Activated T-helper 17 cell treated with anti-CD3 and anti-CD28 coated beads, Interleukin-2, amount 50 U/mL, for 72 hours (primary cell): ENCODE measurements around the gene PARP8. TPM values are rescaled to one million over a fixed set of nuclear protein-coding genes. Genes with fewer than 3 reads are reported as not detected.
"Not testable (repeated sequence)": the region's sequence is repeated elsewhere in the genome, so short reads cannot be mapped to it uniquely, and the experiment has no call there.

Experiments
- ATAC-seq: fragments of 150-1000 bp; cut with Tn5 transposase; replicated peaks from 2 replicates; pipeline ENCODE4 v1.10.0; 2021; ENCODE audit warnings: mild to moderate bottlenecking, moderate library complexity
- H3K27ac Mint-ChIP-seq: one replicate; pipeline ENCODE4 v1.8.0; 2022; ENCODE audit warnings: mixed read lengths
- H3K27me3 Mint-ChIP-seq: one replicate; pipeline ENCODE4 v1.8.0; 2022; ENCODE audit warnings: mixed read lengths
- H3K36me3 Mint-ChIP-seq: one replicate; pipeline ENCODE4 v1.8.0; 2022; ENCODE audit warnings: low read depth, mild to moderate bottlenecking, mixed read lengths
- H3K4me1 Mint-ChIP-seq: one replicate; pipeline ENCODE4 v1.8.0; 2022; ENCODE audit warnings: mixed read lengths
- H3K4me3 Mint-ChIP-seq: one replicate; pipeline ENCODE4 v1.8.0; 2022; ENCODE audit warnings: mild to moderate bottlenecking, mixed read lengths
- H3K9me3 Mint-ChIP-seq: one replicate; pipeline ENCODE4 v1.8.0; 2022; ENCODE audit warnings: mixed read lengths
- total RNA-seq, 2 donors: library from RNA; stranded (reverse); gene quantifications; one replicate each; pipeline ENCODE4 v1.2.3, GENCODE V29; 2022

The PARP8 gene
- total RNA-seq, 2 donors from 2014 or later, result 32.4 to 57.2 TPM

GRCh38 chr5:50759526-50760270 lies 93.3 kb downstream of the PARP8 start:
- no peak for ATAC-seq
- peaks cover 13% of the 10 kb centered on the region for H3K4me1 Mint-ChIP-seq
- no peaks in the 10 kb centered on the region for H3K9me3 Mint-ChIP-seq
- H3K27ac Mint-ChIP-seq, result no peak overlapping the region
- peaks cover 76% of the 10 kb centered on the region for H3K36me3 Mint-ChIP-seq
- H3K4me3 Mint-ChIP-seq, result no peak overlapping the region
- H3K27me3 Mint-ChIP-seq, result no peaks in the 10 kb centered on the region

GRCh38 chr5:50763351-50763750 lies 96.9 kb downstream of the PARP8 start:
- Mint-ChIP-seq H3K4me3 (no peak overlapping the region), H3K27me3 (no peaks in the 10 kb centered on the region), H3K4me1 (peaks cover 19% of the 10 kb centered on the region), H3K27ac (no peak overlapping the region), H3K36me3 (peaks cover 85% of the 10 kb centered on the region), H3K9me3 (no peaks in the 10 kb centered on the region)
- no peak for ATAC-seq

GRCh38 chr5:50763846-50764245 lies 97.4 kb downstream of the PARP8 start:
- Mint-ChIP-seq H3K27me3 (no peaks in the 10 kb centered on the region), H3K27ac (no peak overlapping the region), H3K9me3 (no peaks in the 10 kb centered on the region), H3K36me3 (peaks cover 90% of the 10 kb centered on the region), H3K4me3 (no peak overlapping the region), H3K4me1 (peaks cover 19% of the 10 kb centered on the region)
- ATAC-seq, result no peak

- peak; percentile 53 for ATAC-seq
- H3K27me3 Mint-ChIP-seq, result no peaks in the 10 kb centered on the region
- peaks cover 88% of the 10 kb centered on the region for H3K36me3 Mint-ChIP-seq
- H3K4me3 Mint-ChIP-seq, result no peak overlapping the region
- peaks cover 22% of the 10 kb centered on the region for H3K4me1 Mint-ChIP-seq
- H3K27ac Mint-ChIP-seq, result no peak overlapping the region
- H3K9me3 Mint-ChIP-seq, result no peaks in the 10 kb centered on the region
These were observed 99.6 kb downstream of the PARP8 start for GRCh38 chr5:50766042-50766441.

- Mint-ChIP-seq H3K4me3 (peak overlapping the region; percentile 28), H3K9me3 (no peaks in the 10 kb centered on the region), H3K4me1 (peaks cover 22% of the 10 kb centered on the region), H3K27me3 (no peaks in the 10 kb centered on the region), H3K27ac (peak overlapping the region; percentile 51), H3K36me3 (peaks cover 84% of the 10 kb centered on the region)
- peak; percentile 82 for ATAC-seq
These were observed 100.0 kb downstream of the PARP8 start for GRCh38 chr5:50766462-50766861.

- Mint-ChIP-seq H3K36me3 (peaks cover 84% of the 10 kb centered on the region), H3K27ac (peak overlapping the region; percentile 51), H3K4me1 (peaks cover 22% of the 10 kb centered on the region), H3K27me3 (no peaks in the 10 kb centered on the region), H3K9me3 (no peaks in the 10 kb centered on the region), H3K4me3 (peak overlapping the region; percentile 28)
- peak; percentile 41 for ATAC-seq
These were observed 100.5 kb downstream of the PARP8 start for GRCh38 chr5:50766967-50767366.

- Mint-ChIP-seq H3K9me3 (no peaks in the 10 kb centered on the region), H3K36me3 (peaks cover 80% of the 10 kb centered on the region), H3K4me3 (peak overlapping the region; percentile 28), H3K27ac (peak overlapping the region; percentile 51), H3K27me3 (no peaks in the 10 kb centered on the region), H3K4me1 (peaks cover 22% of the 10 kb centered on the region)
- peak; percentile 31 for ATAC-seq
These were observed 101.2 kb downstream of the PARP8 start for GRCh38 chr5:50767588-50767987.

GRCh38 chr5:50768634-50769033 lies 102.2 kb downstream of the PARP8 start:
- Mint-ChIP-seq H3K4me3 (no peak overlapping the region), H3K27me3 (no peaks in the 10 kb centered on the region), H3K9me3 (peaks cover 7% of the 10 kb centered on the region), H3K36me3 (peaks cover 79% of the 10 kb centered on the region), H3K4me1 (peaks cover 27% of the 10 kb centered on the region), H3K27ac (no peak overlapping the region)
- ATAC-seq, result no peak

GRCh38 chr5:50770441-50770840 lies 104.0 kb downstream of the PARP8 start:
- no peak overlapping the region for H3K27ac Mint-ChIP-seq
- no peaks in the 10 kb centered on the region for H3K27me3 Mint-ChIP-seq
- H3K36me3 Mint-ChIP-seq, result peaks cover 78% of the 10 kb centered on the region
- H3K9me3 Mint-ChIP-seq, result peaks cover 7% of the 10 kb centered on the region
- no peak overlapping the region for H3K4me3 Mint-ChIP-seq
- H3K4me1 Mint-ChIP-seq, result peaks cover 26% of the 10 kb centered on the region
- ATAC-seq, result no peak

GRCh38 chr5:50774446-50775175 lies 108.2 kb downstream of the PARP8 start:
- not testable (repeated sequence) for H3K9me3 Mint-ChIP-seq, ATAC-seq, H3K27me3 Mint-ChIP-seq, H3K4me3 Mint-ChIP-seq, H3K27ac Mint-ChIP-seq
- Mint-ChIP-seq H3K36me3 (peaks cover 81% of the 10 kb centered on the region), H3K4me1 (peaks cover 11% of the 10 kb centered on the region)

GRCh38 chr5:50786073-50786472 lies 119.6 kb downstream of the PARP8 start:
- Mint-ChIP-seq H3K9me3 (no peaks in the 10 kb centered on the region), H3K4me1 (peaks cover 22% of the 10 kb centered on the region), H3K36me3 (peaks cover 84% of the 10 kb centered on the region), H3K27me3 (no peaks in the 10 kb centered on the region), H3K4me3 (no peak overlapping the region), H3K27ac (peak overlapping the region; percentile 14)
- peak; percentile 66 for ATAC-seq

- H3K27me3 Mint-ChIP-seq, result no peaks in the 10 kb centered on the region
- no peaks in the 10 kb centered on the region for H3K9me3 Mint-ChIP-seq
- no peak overlapping the region for H3K4me3 Mint-ChIP-seq
- no peak overlapping the region for H3K27ac Mint-ChIP-seq
- peaks cover 8% of the 10 kb centered on the region for H3K4me1 Mint-ChIP-seq
- H3K36me3 Mint-ChIP-seq, result peaks cover 89% of the 10 kb centered on the region
- no peak for ATAC-seq
These were observed 125.4 kb downstream of the PARP8 start for GRCh38 chr5:50791813-50792212.

GRCh38 chr5:50792843-50793242 lies 126.4 kb downstream of the PARP8 start:
- H3K36me3 Mint-ChIP-seq, result peaks cover 90% of the 10 kb centered on the region
- no peak overlapping the region for H3K27ac Mint-ChIP-seq

GRCh38 chr5:50794812-50795211 lies 128.4 kb downstream of the PARP8 start:
- no peak overlapping the region for H3K4me3 Mint-ChIP-seq
- H3K4me1 Mint-ChIP-seq, result peaks cover 5% of the 10 kb centered on the region
- H3K27me3 Mint-ChIP-seq, result no peaks in the 10 kb centered on the region
- ATAC-seq, result no peak
- H3K27ac Mint-ChIP-seq, result no peak overlapping the region
- H3K36me3 Mint-ChIP-seq, result peaks cover 96% of the 10 kb centered on the region
- H3K9me3 Mint-ChIP-seq, result no peaks in the 10 kb centered on the region

More at GRCh38 chr5:50792843-50793242, 126.4 kb downstream of the PARP8 start:
- ATAC-seq, result no peak
- no peaks in the 10 kb centered on the region for H3K9me3 Mint-ChIP-seq
- no peak overlapping the region for H3K4me3 Mint-ChIP-seq
- H3K4me1 Mint-ChIP-seq, result no peaks in the 10 kb centered on the region
- no peaks in the 10 kb centered on the region for H3K27me3 Mint-ChIP-seq

GRCh38 chr5:50798002-50798401 lies 131.6 kb downstream of the PARP8 start:
- Mint-ChIP-seq H3K9me3 (peaks cover 9% of the 10 kb centered on the region), H3K4me3 (no peak overlapping the region), H3K27ac (no peak overlapping the region), H3K4me1 (peaks cover 5% of the 10 kb centered on the region), H3K36me3 (peaks cover 92% of the 10 kb centered on the region), H3K27me3 (no peaks in the 10 kb centered on the region)
- ATAC-seq, result no peak
